Lower leg skin (tissue), 3 donors: ENCODE data around the gene RAB3IP.

ENCODE experiments used
- POLR2A ChIP-seq, 2 donors: fragments of 450-650 bp; IDR thresholded peaks; one replicate each; pipeline ENCODE4 v1.6.1; 2016 to 2017; ENCODE audit warnings: antibody characterized with exemption in 2 of 2, mild to moderate bottlenecking in 1 of 2, moderate library complexity in 1 of 2
- TF ChIP-seq, protein P1 (sequence below), 3 donors: fragments of 450-650 bp; IDR thresholded peaks; one replicate each; pipeline ENCODE4 v1.5.1; 2016; ENCODE audit warnings: antibody characterized with exemption in 3 of 3, mild to moderate bottlenecking in 3 of 3, moderate library complexity in 2 of 3

DNA sequence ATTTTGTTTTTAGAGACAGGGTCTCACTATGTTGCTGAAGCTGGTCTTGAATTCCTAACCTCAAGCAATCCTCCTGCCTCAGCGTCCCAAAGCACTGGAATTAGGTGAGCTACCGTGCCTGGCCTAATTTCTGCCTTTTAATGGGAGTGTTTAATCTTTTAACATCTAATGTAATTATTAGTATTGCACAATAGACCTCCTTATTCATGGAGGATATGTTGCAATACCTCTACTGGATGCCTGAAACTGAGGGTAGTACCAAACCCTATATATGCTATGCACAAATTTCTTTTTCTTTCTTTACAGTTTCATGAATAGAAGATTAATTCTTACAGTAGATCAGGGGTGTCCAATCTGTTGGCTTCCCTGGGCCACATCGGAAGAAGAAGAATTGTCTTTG lies 134.1 kb downstream of the RAB3IP start:
- TF ChIP-seq, protein P1, sequence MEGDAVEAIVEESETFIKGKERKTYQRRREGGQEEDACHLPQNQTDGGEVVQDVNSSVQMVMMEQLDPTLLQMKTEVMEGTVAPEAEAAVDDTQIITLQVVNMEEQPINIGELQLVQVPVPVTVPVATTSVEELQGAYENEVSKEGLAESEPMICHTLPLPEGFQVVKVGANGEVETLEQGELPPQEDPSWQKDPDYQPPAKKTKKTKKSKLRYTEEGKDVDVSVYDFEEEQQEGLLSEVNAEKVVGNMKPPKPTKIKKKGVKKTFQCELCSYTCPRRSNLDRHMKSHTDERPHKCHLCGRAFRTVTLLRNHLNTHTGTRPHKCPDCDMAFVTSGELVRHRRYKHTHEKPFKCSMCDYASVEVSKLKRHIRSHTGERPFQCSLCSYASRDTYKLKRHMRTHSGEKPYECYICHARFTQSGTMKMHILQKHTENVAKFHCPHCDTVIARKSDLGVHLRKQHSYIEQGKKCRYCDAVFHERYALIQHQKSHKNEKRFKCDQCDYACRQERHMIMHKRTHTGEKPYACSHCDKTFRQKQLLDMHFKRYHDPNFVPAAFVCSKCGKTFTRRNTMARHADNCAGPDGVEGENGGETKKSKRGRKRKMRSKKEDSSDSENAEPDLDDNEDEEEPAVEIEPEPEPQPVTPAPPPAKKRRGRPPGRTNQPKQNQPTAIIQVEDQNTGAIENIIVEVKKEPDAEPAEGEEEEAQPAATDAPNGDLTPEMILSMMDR (IDR thresholded peaks at IDR 0.05), result no peak
- no peak for TF ChIP-seq POLR2A (IDR thresholded peaks at IDR 0.05)
